PC-3 (cell line): ENCODE data around the gene SCMH1. TPM values are rescaled to one million over a fixed set of nuclear protein-coding genes. Genes with fewer than 3 reads are reported as not detected.

Experiments
- ATAC-seq: fragments of 200-7000 bp; cut with Tn5 transposase; 2 replicates; pipeline ENCODE4 v1.9.1; 2020; ENCODE audit warnings: mild to moderate bottlenecking, moderate library complexity
- BruUV-seq: library from RNA; stranded (reverse); fragments of 400-500 nt; replicated peaks from 2 replicates; lab custom pipeline; 2021; lab: Mats Ljungman, UMichigan
- CTCF ChIA-PET: fragments of 300-600 bp; sonication (Branson Sonifier 250); formaldehyde crosslinking; loops from one replicate; lab custom pipeline; 2022; ENCODE audit warnings: antibody characterized with exemption; lab: Charles Lee
- POLR2A ChIA-PET: fragments of 300-600 bp; sonication (Branson Sonifier 250); formaldehyde crosslinking; loops from one replicate; lab custom pipeline; 2022; ENCODE audit warnings: antibody characterized with exemption; ENCODE audit not compliant: unreplicated experiment; lab: Charles Lee
- DNase-seq: peaks from one replicate; pipeline ENCODE4 v3.0.0-alpha.2; 2015
- H2AFZ ChIP-seq: fragments of 300-600 bp; sonication (generic); 2 replicates; pipeline ENCODE4 v1.6.0; 2016; ENCODE audit warnings: antibody characterized with exemption, low read length
- H3F3A ChIP-seq: fragments of 300-600 bp; sonication (generic); one replicate; pipeline ENCODE4 v1.6.0; 2017; ENCODE audit warnings: antibody characterized with exemption, low read length, control low read depth, mild to moderate bottlenecking; ENCODE audit not compliant: unreplicated experiment
- H3K27ac ChIP-seq: fragments of 300-600 bp; sonication (generic); 2 replicates; pipeline ENCODE4 v1.5.1; 2016; ENCODE audit warnings: mild to moderate bottlenecking, low read length
- H3K27me3 ChIP-seq: fragments of 300-600 bp; sonication (generic); 2 replicates; pipeline ENCODE4 v1.6.1; 2016; ENCODE audit warnings: low read length, mixed read lengths
- H3K36me3 ChIP-seq: fragments of 300-600 bp; sonication (generic); 2 replicates; pipeline ENCODE4 v1.6.1; 2016; ENCODE audit warnings: low read depth, mixed run types, low read length, mixed read lengths
- H3K4me1 ChIP-seq: fragments of 300-600 bp; sonication (generic); 2 replicates; pipeline ENCODE4 v1.5.1; 2016; ENCODE audit warnings: low read length; ENCODE audit not compliant: insufficient read depth
- H3K4me2 ChIP-seq: fragments of 300-600 bp; sonication (generic); 2 replicates; pipeline ENCODE4 v1.6.0; 2016; ENCODE audit warnings: low read length
- H3K4me3 ChIP-seq: fragments of 300-600 bp; sonication (generic); 2 replicates; pipeline ENCODE4 v1.5.1; 2016; ENCODE audit warnings: mild to moderate bottlenecking, low read length, mixed read lengths
- H3K79me2 ChIP-seq: fragments of 300-600 bp; sonication (generic); 2 replicates; pipeline ENCODE4 v1.6.1; 2017; ENCODE audit warnings: low read length, mixed read lengths
- H3K9ac ChIP-seq: fragments of 300-600 bp; sonication (generic); 2 replicates; pipeline ENCODE4 v1.6.0; 2016; ENCODE audit warnings: mild to moderate bottlenecking, low read length
- H3K9me2 ChIP-seq: fragments of 300-600 bp; sonication (generic); replicated peaks from 2 replicates; pipeline ENCODE4 v1.6.1; 2016; ENCODE audit warnings: mixed run types, low read length, mixed read lengths
- H3K9me3 ChIP-seq: fragments of 300-600 bp; sonication (generic); 2 replicates; pipeline ENCODE4 v1.6.1; 2016; ENCODE audit warnings: low read length, mixed read lengths
- H4K20me1 ChIP-seq: fragments of 300-600 bp; sonication (generic); 2 replicates; pipeline ENCODE4 v1.6.1; 2016; ENCODE audit warnings: low read length, mixed read lengths
- EZH2 ChIP-seq: fragments of 300-600 bp; sonication (generic); IDR thresholded peaks from one replicate; pipeline ENCODE4 v1.6.1; 2017; ENCODE audit warnings: antibody characterized with exemption, mild to moderate bottlenecking, low read length; ENCODE audit not compliant: unreplicated experiment
- EZH2phosphoT487 ChIP-seq: fragments of 300-600 bp; sonication (generic); IDR thresholded peaks from 2 replicates; pipeline ENCODE4 v1.6.1; 2018; ENCODE audit warnings: mild to moderate bottlenecking, antibody characterized with exemption, low read length, borderline replicate concordance
- intact Hi-C: fragments of 100-400 bp; cut with micrococcal nuclease; formaldehyde crosslinking; loops from 2 replicates; pipeline ENCODE4 v1.9.0; 2023
- total RNA-seq: library from RNA; depleted of rRNA; stranded (reverse); fragments of >200 nt; gene quantifications from 2 replicates; pipeline ENCODE4 v1.2.3, GENCODE V29; 2014
- TF ChIP-seq, protein P1 (sequence below): fragments of 300-600 bp; sonication (generic); conservative IDR thresholded peaks from 2 replicates; pipeline ENCODE4 v1.5.1; 2017; ENCODE audit warnings: antibody characterized with exemption, low read depth, mild to moderate bottlenecking, low read length

The SCMH1 gene
- total RNA-seq, 1 experiment from 2014 or later = 33.6 TPM

GRCh38 chr1:41268154-41268770 lies 26.2 kb upstream of the SCMH1 start:
- TF ChIP-seq, protein P1, sequence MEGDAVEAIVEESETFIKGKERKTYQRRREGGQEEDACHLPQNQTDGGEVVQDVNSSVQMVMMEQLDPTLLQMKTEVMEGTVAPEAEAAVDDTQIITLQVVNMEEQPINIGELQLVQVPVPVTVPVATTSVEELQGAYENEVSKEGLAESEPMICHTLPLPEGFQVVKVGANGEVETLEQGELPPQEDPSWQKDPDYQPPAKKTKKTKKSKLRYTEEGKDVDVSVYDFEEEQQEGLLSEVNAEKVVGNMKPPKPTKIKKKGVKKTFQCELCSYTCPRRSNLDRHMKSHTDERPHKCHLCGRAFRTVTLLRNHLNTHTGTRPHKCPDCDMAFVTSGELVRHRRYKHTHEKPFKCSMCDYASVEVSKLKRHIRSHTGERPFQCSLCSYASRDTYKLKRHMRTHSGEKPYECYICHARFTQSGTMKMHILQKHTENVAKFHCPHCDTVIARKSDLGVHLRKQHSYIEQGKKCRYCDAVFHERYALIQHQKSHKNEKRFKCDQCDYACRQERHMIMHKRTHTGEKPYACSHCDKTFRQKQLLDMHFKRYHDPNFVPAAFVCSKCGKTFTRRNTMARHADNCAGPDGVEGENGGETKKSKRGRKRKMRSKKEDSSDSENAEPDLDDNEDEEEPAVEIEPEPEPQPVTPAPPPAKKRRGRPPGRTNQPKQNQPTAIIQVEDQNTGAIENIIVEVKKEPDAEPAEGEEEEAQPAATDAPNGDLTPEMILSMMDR = peak; percentile 91
- TF ChIP-seq EZH2phosphoT487 = no peak
- no TSS peak for BruUV-seq
- H3K27ac ChIP-seq = no peak overlapping the region
- no peaks in the 10 kb centered on the region for H3K79me2 ChIP-seq
- DNase-seq = peak; percentile 79
- no peaks in the 10 kb centered on the region for H3K9me2 ChIP-seq
- H3K9ac ChIP-seq = no peak overlapping the region
- ATAC-seq = peak; percentile 93
- H2AFZ ChIP-seq = peak overlapping the region; percentile 27; the same call in 1 of the 2 replicates
- peak overlapping the region; percentile 54; the same call in 1 of the 2 replicates for H3K4me2 ChIP-seq
- intact Hi-C loops = loop anchor here (1.0 kb wide), 2 partner anchors 149 to 164 kb away; no protein-coding TSS in a partner anchor
- no peaks in the 10 kb centered on the region for H3K36me3 ChIP-seq
- H4K20me1 ChIP-seq = no peaks in the 10 kb centered on the region
- H3K4me3 ChIP-seq = no peak overlapping the region
- ChIA-PET POLR2A (no interaction called here), CTCF (interaction anchor here (1.0 kb wide), 1 partner anchor 37 kb away, joined by 5 read pairs; no protein-coding TSS in a partner anchor)
- H3F3A ChIP-seq = no peaks in the 10 kb centered on the region
- H3K27me3 ChIP-seq = no peaks in the 10 kb centered on the region
- H3K9me3 ChIP-seq = no peaks in the 10 kb centered on the region
- H3K4me1 ChIP-seq = no peaks in the 10 kb centered on the region

- intact Hi-C loops = no loop called here
- no peaks in the 10 kb centered on the region for H3F3A ChIP-seq
- ChIA-PET CTCF (no interaction called here), POLR2A (no interaction called here)
- H3K27me3 ChIP-seq = no peaks in the 10 kb centered on the region
- ATAC-seq (no peak), DNase-seq (no peak)
- H2AFZ ChIP-seq = no peak overlapping the region
- H3K27ac ChIP-seq = no peak overlapping the region
- H3K9me3 ChIP-seq = no peaks in the 10 kb centered on the region
- no peaks in the 10 kb centered on the region for H3K36me3 ChIP-seq
- BruUV-seq = no TSS peak
- no peak overlapping the region for H3K4me3 ChIP-seq
- H3K9me2 ChIP-seq = no peaks in the 10 kb centered on the region
- H3K9ac ChIP-seq = no peak overlapping the region
- H4K20me1 ChIP-seq = no peaks in the 10 kb centered on the region
- H3K79me2 ChIP-seq = no peaks in the 10 kb centered on the region
- H3K4me2 ChIP-seq = no peak overlapping the region
- TF ChIP-seq, protein P1 = no peak
- TF ChIP-seq EZH2phosphoT487 (no peak), EZH2 (no peak)
- H3K4me1 ChIP-seq = no peaks in the 10 kb centered on the region
Observed at GRCh38 chr1:41261926-41262618, 20.0 kb upstream of the SCMH1 start.

DNA sequence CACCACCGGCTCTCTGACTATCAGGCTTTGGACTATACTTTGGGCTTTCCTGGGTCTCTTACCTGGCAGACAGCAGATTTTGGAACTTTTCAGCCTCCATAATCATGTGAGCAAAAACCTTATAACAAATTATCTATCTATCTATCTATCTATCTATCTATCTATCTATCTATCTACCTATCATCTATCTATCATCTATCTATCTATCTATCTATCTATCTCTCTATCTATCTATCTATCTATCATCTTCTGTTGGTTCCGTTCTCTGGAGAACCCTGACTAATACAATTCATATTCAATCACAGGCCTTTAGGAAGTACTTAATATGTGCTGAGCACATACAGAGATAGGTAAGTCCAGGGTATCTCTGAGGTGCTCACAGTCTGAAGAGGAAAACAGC lies 18.7 kb upstream of the SCMH1 start:
- H3K36me3 ChIP-seq = no peaks in the 10 kb centered on the region
- no peaks in the 10 kb centered on the region for H4K20me1 ChIP-seq
- H3K27me3 ChIP-seq = no peaks in the 10 kb centered on the region
- ChIA-PET CTCF (no interaction called here), POLR2A (no interaction called here)
- H3K4me2 ChIP-seq = no peak overlapping the region
- no peak overlapping the region for H3K27ac ChIP-seq
- no peak overlapping the region for H3K9ac ChIP-seq
- DNase-seq (no peak), ATAC-seq (no peak)
- intact Hi-C loops = no loop called here
- no peaks in the 10 kb centered on the region for H3F3A ChIP-seq
- no peak for TF ChIP-seq EZH2phosphoT487
- no peak for TF ChIP-seq EZH2
- TF ChIP-seq, protein P1 = no peak
- H3K4me1 ChIP-seq = no peaks in the 10 kb centered on the region
- BruUV-seq = no TSS peak
- no peaks in the 10 kb centered on the region for H3K79me2 ChIP-seq
- no peaks in the 10 kb centered on the region for H3K9me2 ChIP-seq
- H3K4me3 ChIP-seq = no peak overlapping the region
- no peak overlapping the region for H2AFZ ChIP-seq
- H3K9me3 ChIP-seq = no peaks in the 10 kb centered on the region
